Liver (tissue), 3 donors: ENCODE results near the gene ROM1.

Source experiments
- RAD21 ChIP-seq, 2 donors: IDR thresholded peaks; 2 replicates each; pipeline ENCODE4 v1.6.1; 2016; ENCODE audit warnings: antibody characterized with exemption in 2 of 2, mild to moderate bottlenecking in 2 of 2
- RXRA ChIP-seq, 2 donors: IDR thresholded peaks; 2 replicates each; pipeline ENCODE4 v1.6.1; 2017 to 2018; ENCODE audit warnings: antibody characterized with exemption in 2 of 2, mild to moderate bottlenecking in 1 of 2
- TAF1 ChIP-seq: conservative IDR thresholded peaks from 2 replicates; pipeline ENCODE4 v1.6.1; 2016; ENCODE audit warnings: antibody characterized with exemption, mild to moderate bottlenecking
- YY1 ChIP-seq: IDR thresholded peaks from 2 replicates; pipeline ENCODE4 v1.6.1; 2016; ENCODE audit warnings: antibody characterized with exemption, mild to moderate bottlenecking
- TF ChIP-seq, protein P1 (sequence below): fragments of 150-350 bp; IDR thresholded peaks from 2 replicates; pipeline ENCODE4 v1.5.1; 2017; ENCODE audit warnings: improper control_type of control experiment, low read depth, low read length; ENCODE audit not compliant: missing input control
- TF ChIP-seq, protein P2 (sequence below): IDR thresholded peaks from 2 replicates; pipeline ENCODE4 v1.6.1; 2016; ENCODE audit warnings: antibody characterized with exemption
- donor health status: healthy.
- donor health status: healthy.

DNA sequence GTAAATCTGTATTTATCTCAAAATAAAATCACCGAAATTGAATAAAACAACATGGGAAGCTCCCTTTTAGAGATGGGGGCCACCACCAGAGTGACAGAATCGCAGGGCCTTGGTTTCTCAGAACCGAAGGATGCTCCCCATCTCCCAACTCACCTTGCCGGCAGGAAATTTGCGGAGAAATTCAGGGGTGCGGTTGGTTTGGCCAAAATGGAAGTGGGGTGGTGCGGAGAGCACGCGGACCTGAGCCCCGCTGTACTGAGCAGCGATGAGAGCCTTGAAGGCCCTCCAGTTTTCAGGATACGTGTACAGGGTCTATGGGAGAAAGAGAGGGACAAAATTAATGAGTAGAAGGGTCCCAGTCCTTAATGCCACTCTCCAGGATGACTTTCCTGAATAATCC, 40.6 kb upstream of the ROM1 start:
- TF ChIP-seq RAD21 (IDR thresholded peaks at IDR 0.05) (no peak), YY1 (no peak), RXRA (IDR thresholded peaks at IDR 0.05) (no peak), TAF1 (no peak)
- TF ChIP-seq, protein P1, sequence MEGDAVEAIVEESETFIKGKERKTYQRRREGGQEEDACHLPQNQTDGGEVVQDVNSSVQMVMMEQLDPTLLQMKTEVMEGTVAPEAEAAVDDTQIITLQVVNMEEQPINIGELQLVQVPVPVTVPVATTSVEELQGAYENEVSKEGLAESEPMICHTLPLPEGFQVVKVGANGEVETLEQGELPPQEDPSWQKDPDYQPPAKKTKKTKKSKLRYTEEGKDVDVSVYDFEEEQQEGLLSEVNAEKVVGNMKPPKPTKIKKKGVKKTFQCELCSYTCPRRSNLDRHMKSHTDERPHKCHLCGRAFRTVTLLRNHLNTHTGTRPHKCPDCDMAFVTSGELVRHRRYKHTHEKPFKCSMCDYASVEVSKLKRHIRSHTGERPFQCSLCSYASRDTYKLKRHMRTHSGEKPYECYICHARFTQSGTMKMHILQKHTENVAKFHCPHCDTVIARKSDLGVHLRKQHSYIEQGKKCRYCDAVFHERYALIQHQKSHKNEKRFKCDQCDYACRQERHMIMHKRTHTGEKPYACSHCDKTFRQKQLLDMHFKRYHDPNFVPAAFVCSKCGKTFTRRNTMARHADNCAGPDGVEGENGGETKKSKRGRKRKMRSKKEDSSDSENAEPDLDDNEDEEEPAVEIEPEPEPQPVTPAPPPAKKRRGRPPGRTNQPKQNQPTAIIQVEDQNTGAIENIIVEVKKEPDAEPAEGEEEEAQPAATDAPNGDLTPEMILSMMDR, result no peak
- TF ChIP-seq, protein P2, sequence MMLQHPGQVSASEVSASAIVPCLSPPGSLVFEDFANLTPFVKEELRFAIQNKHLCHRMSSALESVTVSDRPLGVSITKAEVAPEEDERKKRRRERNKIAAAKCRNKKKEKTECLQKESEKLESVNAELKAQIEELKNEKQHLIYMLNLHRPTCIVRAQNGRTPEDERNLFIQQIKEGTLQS, result no peak
